Endodermal cell (in vitro differentiated cells): ENCODE data around the gene SRSF1. TPM values are rescaled to one million over a fixed set of nuclear protein-coding genes. Genes with fewer than 3 reads are reported as not detected.
"Not testable (repeated sequence)": the region's sequence is repeated elsewhere in the genome, so short reads cannot be mapped to it uniquely, and the experiment has no call there.

Experiments
- DNase-seq: peaks from one replicate; pipeline ENCODE4 v3.0.0-alpha.2; 2017
- H3K27ac ChIP-seq: 2 replicates; pipeline ENCODE4 v1.5.1; 2013; ENCODE audit warnings: mild to moderate bottlenecking, low read depth, low read length, moderate library complexity
- H3K27me3 ChIP-seq: 2 replicates; pipeline ENCODE4 v1.6.1; 2013; ENCODE audit warnings: mild to moderate bottlenecking, low read length, moderate library complexity; ENCODE audit not compliant: insufficient read depth, control insufficient read depth, poor library complexity, severe bottlenecking
- H3K36me3 ChIP-seq: 2 replicates; pipeline ENCODE4 v1.7.0; 2013; ENCODE audit warnings: mild to moderate bottlenecking, low read length, moderate library complexity; ENCODE audit not compliant: control insufficient read depth, insufficient read depth
- H3K4me1 ChIP-seq: one replicate; pipeline ENCODE4 v1.7.0; 2013; ENCODE audit warnings: low read length; ENCODE audit not compliant: control insufficient read depth, insufficient read depth
- H3K4me3 ChIP-seq: 2 replicates; pipeline ENCODE4 v1.5.1; 2013; ENCODE audit warnings: mild to moderate bottlenecking, low read length, moderate library complexity
- H3K9ac ChIP-seq: 2 replicates; pipeline ENCODE4 v1.6.1; 2013; ENCODE audit warnings: mild to moderate bottlenecking, low read length, moderate library complexity; ENCODE audit not compliant: poor library complexity, severe bottlenecking; ENCODE audit errors: extremely low read depth
- H3K9me3 ChIP-seq: 2 replicates; pipeline ENCODE4 v1.6.1; 2013; ENCODE audit warnings: mild to moderate bottlenecking, low read length, moderate library complexity; ENCODE audit not compliant: control insufficient read depth
- H3K27ac Mint-ChIP-seq: 2 replicates; pipeline ENCODE4 v1.8.0; 2020; ENCODE audit warnings: mixed read lengths
- H3K27me3 Mint-ChIP-seq: 2 replicates; pipeline ENCODE4 v1.8.0; 2021; ENCODE audit warnings: mild to moderate bottlenecking, mixed read lengths; ENCODE audit not compliant: insufficient read depth
- H3K36me3 Mint-ChIP-seq: 2 replicates; pipeline ENCODE4 v1.8.0; 2020; ENCODE audit warnings: low read depth, mixed read lengths
- H3K4me1 Mint-ChIP-seq: 2 replicates; pipeline ENCODE4 v1.8.0; 2020; ENCODE audit warnings: mixed read lengths
- H3K4me3 Mint-ChIP-seq: 2 replicates; pipeline ENCODE4 v1.8.0; 2020; ENCODE audit warnings: mild to moderate bottlenecking, moderate library complexity, mixed read lengths
- H3K9me3 Mint-ChIP-seq: 2 replicates; pipeline ENCODE4 v1.8.0; 2020; ENCODE audit warnings: mild to moderate bottlenecking, mixed read lengths
- CTCF ChIP-seq: fragments of 200-600 bp; sonication (generic); conservative IDR thresholded peaks from 2 replicates; pipeline ENCODE4 v1.5.0; 2021; ENCODE audit warnings: antibody characterized with exemption, mild to moderate bottlenecking
- WGBS, 2 experiments: methylation state at CpG; one replicate each; pipeline versions ENCODE4 v1.1.5 to v1.1.7; 2013; ENCODE audit warnings: missing lambda C conversion rate in 2 of 2, mixed read lengths in 1 of 2; ENCODE audit not compliant: insufficient coverage in 1 of 2, insufficient read length in 1 of 2; 5-methylcytosine and 5-hydroxymethylcytosine counted together
- total RNA-seq, 2 donors: library from RNA; stranded (reverse); fragmentation: NEBNext Ultra II Directional in 1 of 2; extraction: Animal tissue kit (Norgen Biotek cat#: 25700) in 1 of 2; gene quantifications; 2 replicates in 1 of 2; 3 replicates in 1 of 2; pipeline ENCODE4 v1.2.1, GENCODE V29; 2021

Gene SRSF1
- total RNA-seq, 2 donors from 2014 or later, result 339 to 361 TPM

GRCh38 chr17:58047376-58048150, 40.5 kb upstream of the SRSF1 start:
- DNase-seq, result no peak
- H3K27ac ChIP-seq, result no peak overlapping the region
- no peak overlapping the region for H3K9ac ChIP-seq
- no peaks in the 10 kb centered on the region for H3K4me1 ChIP-seq
- H3K27ac Mint-ChIP-seq, result no peak overlapping the region
- TF ChIP-seq CTCF, result no peak
- no peaks in the 10 kb centered on the region for H3K36me3 Mint-ChIP-seq
- peaks cover 4% of the 10 kb centered on the region for H3K27me3 Mint-ChIP-seq
- WGBS, 2 experiments, result 89 to 90% methylated on average over 4 of the region's 4 CpGs
- H3K27me3 ChIP-seq, result no peaks in the 10 kb centered on the region
- no peaks in the 10 kb centered on the region for H3K36me3 ChIP-seq
- H3K9me3 ChIP-seq, result no peaks in the 10 kb centered on the region
- H3K9me3 Mint-ChIP-seq, result no peaks in the 10 kb centered on the region
- no peak overlapping the region for H3K4me3 Mint-ChIP-seq
- peaks cover 28% of the 10 kb centered on the region for H3K4me1 Mint-ChIP-seq
- H3K4me3 ChIP-seq, result no peak overlapping the region

GRCh38 chr17:58046239-58047094, 39.4 kb upstream of the SRSF1 start:
- H3K4me3 ChIP-seq, result no peak overlapping the region
- no peaks in the 10 kb centered on the region for H3K4me1 ChIP-seq
- peak; percentile 81 for DNase-seq
- H3K27ac Mint-ChIP-seq, result no peak overlapping the region
- WGBS, 2 experiments, result 55 to 67% methylated on average over 10 to 18 of the region's 18 CpGs
- no peak overlapping the region for H3K9ac ChIP-seq
- no peak overlapping the region for H3K27ac ChIP-seq
- H3K4me3 Mint-ChIP-seq, result no peak overlapping the region
- no peaks in the 10 kb centered on the region for H3K36me3 ChIP-seq
- H3K4me1 Mint-ChIP-seq, result peaks cover 26% of the 10 kb centered on the region
- H3K27me3 ChIP-seq, result no peaks in the 10 kb centered on the region
- no peaks in the 10 kb centered on the region for H3K36me3 Mint-ChIP-seq
- H3K27me3 Mint-ChIP-seq, result peaks cover 4% of the 10 kb centered on the region
- H3K9me3 Mint-ChIP-seq, result no peaks in the 10 kb centered on the region
- TF ChIP-seq CTCF, result no peak
- H3K9me3 ChIP-seq, result no peaks in the 10 kb centered on the region

GRCh38 chr17:58044256-58044655, 37.2 kb upstream of the SRSF1 start:
- not testable (repeated sequence) for H3K9me3 Mint-ChIP-seq, H3K9me3 ChIP-seq

More at GRCh38 chr17:58044256-58044655, 37.2 kb upstream of the SRSF1 start:
- H3K36me3 ChIP-seq, H3K36me3 Mint-ChIP-seq, H3K27me3 Mint-ChIP-seq, H3K4me1 ChIP-seq, H3K27ac ChIP-seq, H3K27me3 ChIP-seq, H3K9ac ChIP-seq, H3K4me3 ChIP-seq, H3K4me3 Mint-ChIP-seq, DNase-seq, H3K27ac Mint-ChIP-seq: not testable (repeated sequence)
- 94 to 97% methylated on average over 5 to 6 of the region's 6 CpGs for WGBS, 2 experiments
- peaks cover 26% of the 10 kb centered on the region for H3K4me1 Mint-ChIP-seq
